Osteoblast (primary cell): Measurements from ENCODE around the gene HNRNPA0. TPM values are rescaled to one million over a fixed set of nuclear protein-coding genes. Genes with fewer than 3 reads are reported as not detected.

Source experiments
- DNase-seq: peaks from one replicate; pipeline ENCODE4 v3.0.0; 2011; ENCODE audit warnings: low spot score, mixed read lengths; ENCODE audit not compliant: insufficient read length; ENCODE audit errors: missing footprints
- H2AFZ ChIP-seq: 2 replicates; pipeline ENCODE4 v1.6.0; 2011; ENCODE audit warnings: mild to moderate bottlenecking, low read length
- H3K27ac ChIP-seq: 2 replicates; pipeline ENCODE4 v1.5.1; 2011; ENCODE audit warnings: mild to moderate bottlenecking, low read depth, low read length, moderate library complexity
- H3K27me3 ChIP-seq: 2 replicates; pipeline ENCODE4 v1.6.0; 2012; ENCODE audit warnings: mild to moderate bottlenecking, control low read depth, inconsistent platforms, low read length, moderate library complexity; ENCODE audit not compliant: insufficient read depth
- H3K36me3 ChIP-seq: 2 replicates; pipeline ENCODE4 v1.5.1; 2011; ENCODE audit warnings: mild to moderate bottlenecking, low read length, control low read depth, moderate library complexity; ENCODE audit not compliant: insufficient read depth
- H3K4me1 ChIP-seq: 2 replicates; pipeline ENCODE4 v1.5.1; 2011; ENCODE audit warnings: mild to moderate bottlenecking, low read length, control low read depth, moderate library complexity; ENCODE audit not compliant: insufficient read depth
- H3K4me2 ChIP-seq: 2 replicates; pipeline ENCODE4 v1.6.0; 2011; ENCODE audit warnings: mild to moderate bottlenecking, low read length; ENCODE audit not compliant: insufficient read depth
- H3K4me3 ChIP-seq: fragments of 200-600 bp; sonication (generic); 3 replicates; pipeline ENCODE4 v1.5.1; 2012; ENCODE audit warnings: mild to moderate bottlenecking, low read length, inconsistent platforms; ENCODE audit not compliant: insufficient read depth
- H3K79me2 ChIP-seq: 2 replicates; pipeline ENCODE4 v1.6.0; 2012; ENCODE audit warnings: mild to moderate bottlenecking, low read length, control low read depth, inconsistent platforms; ENCODE audit not compliant: insufficient read depth
- H3K9me3 ChIP-seq: 2 replicates; pipeline ENCODE4 v1.5.1; 2011; ENCODE audit warnings: low read depth, low read length, control low read depth
- H4K20me1 ChIP-seq: 2 replicates; pipeline ENCODE4 v1.6.0; 2012; ENCODE audit warnings: mild to moderate bottlenecking, low read length, control low read depth; ENCODE audit not compliant: insufficient read depth
- total RNA-seq: library from RNA; depleted of rRNA; stranded (reverse); fragments of >200 nt; gene quantifications from 2 replicates; pipeline ENCODE4 v1.2.3, GENCODE V29; 2012
- TF ChIP-seq, protein P1 (sequence below): IDR thresholded peaks from 2 replicates; pipeline ENCODE4 v1.5.1; 2011; ENCODE audit warnings: mild to moderate bottlenecking, low read depth, low read length, moderate library complexity; ENCODE audit errors: extremely low read depth

Gene HNRNPA0
- total RNA-seq, 1 donor, result 24.2 TPM

DNA sequence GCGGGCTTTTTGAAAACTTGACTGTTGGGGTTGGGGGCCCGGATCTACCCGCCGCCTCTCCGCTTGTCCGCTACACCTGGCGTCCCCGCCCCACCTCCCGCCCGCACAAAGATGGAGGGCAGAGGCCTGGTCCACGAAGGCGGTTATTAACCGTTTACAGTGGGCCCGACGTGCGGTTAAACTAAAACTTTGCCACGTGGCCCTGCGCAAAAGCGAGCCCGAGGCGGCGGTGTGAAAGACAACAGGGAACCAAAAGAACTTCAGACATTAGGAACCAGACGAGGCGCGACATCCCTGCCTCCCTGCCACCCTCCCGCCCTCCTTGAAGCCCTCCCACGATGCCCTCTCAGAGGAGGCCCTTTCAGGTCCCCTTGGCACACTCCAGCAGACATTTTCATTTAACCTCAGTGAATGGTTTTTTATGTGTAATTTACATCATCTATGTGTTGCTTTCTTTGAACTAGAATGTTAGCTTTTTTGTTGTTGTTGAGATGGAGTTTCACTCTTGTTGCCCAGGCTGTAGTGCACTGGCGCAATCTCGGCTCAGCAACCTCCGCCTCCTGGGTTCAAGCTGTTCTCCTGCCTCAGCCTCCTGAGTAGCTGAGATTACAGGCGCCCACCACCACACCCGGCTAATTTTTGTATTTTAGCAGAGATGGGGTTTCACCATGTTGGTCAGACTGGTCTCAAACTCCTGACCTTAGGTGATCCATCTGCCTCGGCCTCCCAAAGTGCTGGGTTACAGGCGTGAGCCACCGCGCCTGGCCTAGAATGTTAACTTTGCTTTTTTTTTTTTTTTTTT lies 999 bp upstream of the HNRNPA0 start:
- Histone ChIP-seq H2AFZ (peak overlapping the region; percentile 86), H3K79me2 (peaks cover 39% of the 10 kb centered on the region), H3K4me3 (peak overlapping the region; percentile 98), H3K27me3 (no peaks in the 10 kb centered on the region), H3K9me3 (no peaks in the 10 kb centered on the region), H3K4me2 (peak overlapping the region; percentile 65), H3K27ac (peak overlapping the region; percentile 96), H3K36me3 (peaks cover 10% of the 10 kb centered on the region), H4K20me1 (peaks cover 33% of the 10 kb centered on the region), H3K4me1 (peaks cover 14% of the 10 kb centered on the region)
- TF ChIP-seq, protein P1, sequence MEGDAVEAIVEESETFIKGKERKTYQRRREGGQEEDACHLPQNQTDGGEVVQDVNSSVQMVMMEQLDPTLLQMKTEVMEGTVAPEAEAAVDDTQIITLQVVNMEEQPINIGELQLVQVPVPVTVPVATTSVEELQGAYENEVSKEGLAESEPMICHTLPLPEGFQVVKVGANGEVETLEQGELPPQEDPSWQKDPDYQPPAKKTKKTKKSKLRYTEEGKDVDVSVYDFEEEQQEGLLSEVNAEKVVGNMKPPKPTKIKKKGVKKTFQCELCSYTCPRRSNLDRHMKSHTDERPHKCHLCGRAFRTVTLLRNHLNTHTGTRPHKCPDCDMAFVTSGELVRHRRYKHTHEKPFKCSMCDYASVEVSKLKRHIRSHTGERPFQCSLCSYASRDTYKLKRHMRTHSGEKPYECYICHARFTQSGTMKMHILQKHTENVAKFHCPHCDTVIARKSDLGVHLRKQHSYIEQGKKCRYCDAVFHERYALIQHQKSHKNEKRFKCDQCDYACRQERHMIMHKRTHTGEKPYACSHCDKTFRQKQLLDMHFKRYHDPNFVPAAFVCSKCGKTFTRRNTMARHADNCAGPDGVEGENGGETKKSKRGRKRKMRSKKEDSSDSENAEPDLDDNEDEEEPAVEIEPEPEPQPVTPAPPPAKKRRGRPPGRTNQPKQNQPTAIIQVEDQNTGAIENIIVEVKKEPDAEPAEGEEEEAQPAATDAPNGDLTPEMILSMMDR, result no peak
- no peak for DNase-seq

GRCh38 chr5:137753691-137754187 lies 424 bp downstream of the HNRNPA0 start:
- H3K79me2 ChIP-seq, result peaks cover 39% of the 10 kb centered on the region
- H3K4me3 ChIP-seq, result peak overlapping the region; percentile 98
- H3K27me3 ChIP-seq, result no peaks in the 10 kb centered on the region
- H3K9me3 ChIP-seq, result no peaks in the 10 kb centered on the region
- H3K4me1 ChIP-seq, result peaks cover 14% of the 10 kb centered on the region
- DNase-seq, result peak; percentile 83
- H2AFZ ChIP-seq, result peak overlapping the region; percentile 81
- peak overlapping the region; percentile 98 for H3K4me2 ChIP-seq
- H3K27ac ChIP-seq, result peak overlapping the region; percentile 96
- TF ChIP-seq, protein P1, result no peak
- H3K36me3 ChIP-seq, result peaks cover 10% of the 10 kb centered on the region
- H4K20me1 ChIP-seq, result peaks cover 42% of the 10 kb centered on the region

- H2AFZ ChIP-seq, result peak overlapping the region; percentile 81
- peaks cover 39% of the 10 kb centered on the region for H3K79me2 ChIP-seq
- peaks cover 48% of the 10 kb centered on the region for H4K20me1 ChIP-seq
- TF ChIP-seq, protein P1, result no peak
- peak overlapping the region; percentile 98 for H3K4me3 ChIP-seq
- H3K9me3 ChIP-seq, result no peaks in the 10 kb centered on the region
- peaks cover 14% of the 10 kb centered on the region for H3K4me1 ChIP-seq
- peak; percentile 66 for DNase-seq
- peak overlapping the region; percentile 98 for H3K4me2 ChIP-seq
- H3K27me3 ChIP-seq, result no peaks in the 10 kb centered on the region
- peak overlapping the region; percentile 96 for H3K27ac ChIP-seq
- peaks cover 10% of the 10 kb centered on the region for H3K36me3 ChIP-seq
These were observed 1.1 kb downstream of the HNRNPA0 start for GRCh38 chr5:137752905-137753690.
